Measurements from ENCODE around the gene HNRNPAB.

GRCh38 chr5:178212241-178213002 lies 8.1 kb downstream of the HNRNPAB start:
- no peak for TF ChIP-seq CTCF (IDR thresholded peaks at IDR 0.05)
- no peak for TF ChIP-seq POLR2AphosphoS5 (IDR thresholded peaks at IDR 0.05)
- TF ChIP-seq EP300 (IDR thresholded peaks at IDR 0.05) = no peak
